Esophagus mucosa (tissue), 1 donor: Measurements from ENCODE around the gene ATP2C1. TPM values are rescaled to one million over a fixed set of nuclear protein-coding genes. Genes with fewer than 3 reads are reported as not detected.
"Not testable (repeated sequence)": the region's sequence is repeated elsewhere in the genome, so short reads cannot be mapped to it uniquely, and the experiment has no call there.

Experiments
- ATAC-seq: fragments of 200-7000 bp; cut with Tn5 transposase; one replicate; pipeline ENCODE4 v1.9.1; 2020
- total RNA-seq: library from RNA; stranded (reverse); gene quantifications from one replicate; pipeline ENCODE4 v1.2.4, GENCODE V29; 2023
- donor health status: DM: yes; HTN: yes; CAD: no.

Gene ATP2C1
- 33.9 TPM for total RNA-seq

GRCh38 chr3:130893376-130894129 is at the start of gene ATP2C1:
TSS of gene ATP2C1 (plus strand) at chr3:130894084. CDS start at chr3:130894770, 686 bp downstream.
- ATAC-seq: peak; percentile 98

- no peak for ATAC-seq
Measured at GRCh38 chr3:130844462-130844861, 49.4 kb upstream of the ATP2C1 start.

- no peak for ATAC-seq
Measured at GRCh38 chr3:130846181-130846580, 47.7 kb upstream of the ATP2C1 start.

GRCh38 chr3:130849091-130849552 is 44.8 kb upstream of the ATP2C1 start:
- ATAC-seq: peak; percentile 84

- ATAC-seq: peak; percentile 65
Measured at GRCh38 chr3:130850044-130850797, 43.7 kb upstream of the ATP2C1 start.

- no peak for ATAC-seq
Measured at GRCh38 chr3:130850843-130851242, 43.0 kb upstream of the ATP2C1 start.

GRCh38 chr3:130851277-130851676 is 42.6 kb upstream of the ATP2C1 start:
- ATAC-seq: no peak

- no peak for ATAC-seq
Measured at GRCh38 chr3:130853581-130853980, 40.3 kb upstream of the ATP2C1 start.

- ATAC-seq: no peak
Measured at GRCh38 chr3:130854208-130854864, 39.5 kb upstream of the ATP2C1 start.

- ATAC-seq: peak; percentile 35
Measured at GRCh38 chr3:130857336-130858026, 36.4 kb upstream of the ATP2C1 start.

GRCh38 chr3:130862130-130862529 is 31.8 kb upstream of the ATP2C1 start:
- ATAC-seq: not testable (repeated sequence)

- ATAC-seq: no peak
Measured at GRCh38 chr3:130865489-130865888, 28.4 kb upstream of the ATP2C1 start.

- ATAC-seq: no peak
Measured at GRCh38 chr3:130866327-130866726, 27.6 kb upstream of the ATP2C1 start.

- no peak for ATAC-seq
Measured at GRCh38 chr3:130870423-130870822, 23.5 kb upstream of the ATP2C1 start.

GRCh38 chr3:130876594-130876993 is 17.3 kb upstream of the ATP2C1 start:
- ATAC-seq: no peak

- no peak for ATAC-seq
Measured at GRCh38 chr3:130878464-130878863, 15.4 kb upstream of the ATP2C1 start.

- no peak for ATAC-seq
Measured at GRCh38 chr3:130889416-130889946, 4.4 kb upstream of the ATP2C1 start.

- ATAC-seq: peak; percentile 71
Measured at GRCh38 chr3:130892759-130893375, 1.0 kb upstream of the ATP2C1 start.

- peak; percentile 43 for ATAC-seq
Measured at GRCh38 chr3:130894130-130894985, 474 bp downstream of the ATP2C1 start.

- no peak for ATAC-seq
Measured at GRCh38 chr3:130894986-130895280, 1.0 kb downstream of the ATP2C1 start.
